Neural cell (in vitro differentiated cells): ENCODE measurements around the gene C11orf97.

ENCODE experiments used
- EP300 ChIP-seq: fragments of 450-650 bp; conservative IDR thresholded peaks from 2 replicates; pipeline ENCODE4 v1.6.1; 2014; ENCODE audit warnings: antibody characterized with exemption, mild to moderate bottlenecking, moderate library complexity; ENCODE audit not compliant: poor library complexity, severe bottlenecking
- EZH2 ChIP-seq: fragments of 200-600, 300-800 bp; shearing (Covaris generic), sonication (generic); IDR thresholded peaks from 2 replicates; pipeline ENCODE4 v1.6.1; 2014; ENCODE audit warnings: antibody characterized with exemption, low read length, borderline replicate concordance, mild to moderate bottlenecking; ENCODE audit not compliant: insufficient read depth, poor library complexity, severe bottlenecking
- MXI1 ChIP-seq: fragments of 450-650 bp; conservative IDR thresholded peaks from 2 replicates; pipeline ENCODE4 v1.6.1; 2014; ENCODE audit warnings: antibody characterized with exemption, mild to moderate bottlenecking; ENCODE audit not compliant: poor library complexity, severe bottlenecking
- POLR2AphosphoS5 ChIP-seq: IDR thresholded peaks from 2 replicates; pipeline ENCODE4 v1.6.1; 2012
- RAD21 ChIP-seq: fragments of 450-650 bp; conservative IDR thresholded peaks from 2 replicates; pipeline ENCODE4 v1.6.1; 2014; ENCODE audit warnings: antibody characterized with exemption, mild to moderate bottlenecking, moderate library complexity
- SMC3 ChIP-seq: fragments of 450-650 bp; conservative IDR thresholded peaks from 2 replicates; pipeline ENCODE4 v1.6.1; 2014; ENCODE audit warnings: antibody characterized with exemption, mild to moderate bottlenecking, moderate library complexity; ENCODE audit not compliant: poor library complexity
- TAF1 ChIP-seq: IDR thresholded peaks from 2 replicates; pipeline ENCODE4 v1.6.1; 2012; ENCODE audit warnings: low read depth
- TF ChIP-seq, protein P1 (sequence below): fragments of 450-650 bp; IDR thresholded peaks from 2 replicates; pipeline ENCODE4 v1.5.1; 2014; ENCODE audit warnings: antibody characterized with exemption, mild to moderate bottlenecking, moderate library complexity; ENCODE audit not compliant: poor library complexity, severe bottlenecking

DNA sequence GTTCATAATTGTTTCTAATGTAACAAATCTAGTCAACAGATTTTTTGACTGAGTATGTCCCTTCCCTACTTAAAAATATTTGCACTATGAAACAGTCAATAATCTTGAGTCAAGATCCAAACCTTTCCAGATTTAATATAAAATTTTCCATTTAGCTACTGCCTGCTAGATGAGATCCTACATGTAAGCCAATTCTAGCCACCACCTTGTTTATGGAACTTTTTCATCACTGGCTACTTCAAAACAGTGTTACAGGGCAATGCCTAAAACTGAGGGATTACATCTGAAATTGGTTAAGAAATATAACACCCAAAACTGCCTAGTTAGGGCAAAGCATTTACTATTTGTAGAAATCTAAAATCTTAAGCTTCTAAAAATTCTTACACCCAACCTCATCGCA is 20.9 kb downstream of the C11orf97 start:
- TF ChIP-seq EZH2 (no peak), MXI1 (no peak), TAF1 (no peak), SMC3 (no peak), EP300 (no peak), POLR2AphosphoS5 (no peak), RAD21 (no peak)
- TF ChIP-seq, protein P1, sequence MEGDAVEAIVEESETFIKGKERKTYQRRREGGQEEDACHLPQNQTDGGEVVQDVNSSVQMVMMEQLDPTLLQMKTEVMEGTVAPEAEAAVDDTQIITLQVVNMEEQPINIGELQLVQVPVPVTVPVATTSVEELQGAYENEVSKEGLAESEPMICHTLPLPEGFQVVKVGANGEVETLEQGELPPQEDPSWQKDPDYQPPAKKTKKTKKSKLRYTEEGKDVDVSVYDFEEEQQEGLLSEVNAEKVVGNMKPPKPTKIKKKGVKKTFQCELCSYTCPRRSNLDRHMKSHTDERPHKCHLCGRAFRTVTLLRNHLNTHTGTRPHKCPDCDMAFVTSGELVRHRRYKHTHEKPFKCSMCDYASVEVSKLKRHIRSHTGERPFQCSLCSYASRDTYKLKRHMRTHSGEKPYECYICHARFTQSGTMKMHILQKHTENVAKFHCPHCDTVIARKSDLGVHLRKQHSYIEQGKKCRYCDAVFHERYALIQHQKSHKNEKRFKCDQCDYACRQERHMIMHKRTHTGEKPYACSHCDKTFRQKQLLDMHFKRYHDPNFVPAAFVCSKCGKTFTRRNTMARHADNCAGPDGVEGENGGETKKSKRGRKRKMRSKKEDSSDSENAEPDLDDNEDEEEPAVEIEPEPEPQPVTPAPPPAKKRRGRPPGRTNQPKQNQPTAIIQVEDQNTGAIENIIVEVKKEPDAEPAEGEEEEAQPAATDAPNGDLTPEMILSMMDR = no peak
